Body of pancreas (tissue), 4 donors: Measurements from ENCODE around the gene ARHGEF37. TPM values are rescaled to one million over a fixed set of nuclear protein-coding genes. Genes with fewer than 3 reads are reported as not detected.

Experiments used
- ATAC-seq: fragments of 150-250 bp; one replicate; pipeline ENCODE4 v1.9.1; 2016
- DNase-seq, 4 donors: peaks; one replicate each; pipeline ENCODE4 v3.0.0-alpha.2; 2019
- H3K27ac ChIP-seq, 4 donors: fragments of 200-600 bp; sonication (generic); 1 replicate in 3 of 4; 2 replicates in 1 of 4; pipeline versions ENCODE4 v1.5.1 to v1.6.1; 2016 to 2019; ENCODE audit warnings: mild to moderate bottlenecking in 1 of 4, mixed read lengths in 1 of 4, moderate library complexity in 1 of 4
- H3K27me3 ChIP-seq, 2 donors: fragments of 200-600 bp; sonication (generic); one replicate each; pipeline ENCODE4 v1.6.0; 2016; ENCODE audit warnings: mild to moderate bottlenecking in 1 of 2
- H3K36me3 ChIP-seq, 2 donors: fragments of 200-600 bp; sonication (generic); replicated peaks in 1 of 2; 2 replicates each; pipeline ENCODE4 v1.5.1; 2016; ENCODE audit warnings: low read depth in 2 of 2; ENCODE audit not compliant: insufficient read depth in 1 of 2
- H3K4me1 ChIP-seq: fragments of 200-600 bp; sonication (generic); one replicate; pipeline ENCODE4 v1.6.0; 2016
- H3K4me3 ChIP-seq, 2 donors: fragments of 200-600 bp; sonication (generic); 1 replicate in 1 of 2; 2 replicates in 1 of 2; pipeline ENCODE4 v1.5.1; 2016 to 2019
- H3K9me3 ChIP-seq, 3 donors: fragments of 200-600 bp; sonication (generic); 1 replicate in 2 of 3; 2 replicates in 1 of 3; pipeline ENCODE4 v1.5.1; 2016
- POLR2A ChIP-seq, 3 donors: fragments of 450-650 bp; IDR thresholded peaks; one replicate each; pipeline ENCODE4 v1.6.1; 2016; ENCODE audit warnings: antibody characterized with exemption in 3 of 3, mild to moderate bottlenecking in 2 of 3
- WGBS, 2 donors: methylation state at CpG; one replicate each; pipeline ENCODE4 v1.1.5; 2017; 5-methylcytosine and 5-hydroxymethylcytosine counted together
- intact Hi-C: fragments of 100-400 bp; cut with DNase I; formaldehyde crosslinking; loops from one replicate; pipeline ENCODE4 v1.15.1; 2023
- small RNA-seq: library from RNA; depleted of rRNA; stranded (forward); fragments of <200 nt; gene quantifications from one replicate; pipeline ENCODE3, GENCODE V24; 2016
- total RNA-seq, 2 donors: library from RNA; depleted of rRNA; stranded (reverse); fragments of >200 nt; gene quantifications; one replicate each; pipeline ENCODE4 v1.1.0, GENCODE V29; 2016
- TF ChIP-seq, protein P1 (sequence below), 7 experiments: fragments of 450-650 bp in 4 of 7; fragments of 200-600 bp in 3 of 7; sonication (generic) in 3 of 7; IDR thresholded peaks; one replicate each; pipeline ENCODE4 v1.5.1; 2016 to 2019; ENCODE audit warnings: antibody characterized with exemption in 7 of 7

Gene ARHGEF37
- total RNA-seq, 2 donors from 2014 or later, result 5.9 to 14.0 TPM

DNA sequence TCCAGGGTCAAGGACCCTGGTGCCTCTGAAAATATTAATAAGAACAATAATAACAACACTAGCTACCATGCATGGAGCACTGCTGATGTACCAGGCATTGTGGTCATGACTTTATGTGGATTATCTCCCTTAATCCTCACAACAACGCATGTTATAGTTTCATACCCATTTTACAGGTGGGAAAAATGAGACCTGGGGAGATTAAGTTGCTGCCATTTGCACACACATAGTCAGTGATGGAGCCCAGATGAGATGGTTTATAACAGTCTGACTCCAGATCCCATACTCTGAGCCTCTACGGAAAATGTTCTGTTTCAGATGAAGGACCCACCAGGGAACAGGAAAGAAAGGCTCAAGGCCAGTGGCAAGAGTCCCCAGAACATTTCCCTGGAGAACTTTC is 100.6 kb downstream of the ARHGEF37 start:
- TF ChIP-seq, protein P1, sequence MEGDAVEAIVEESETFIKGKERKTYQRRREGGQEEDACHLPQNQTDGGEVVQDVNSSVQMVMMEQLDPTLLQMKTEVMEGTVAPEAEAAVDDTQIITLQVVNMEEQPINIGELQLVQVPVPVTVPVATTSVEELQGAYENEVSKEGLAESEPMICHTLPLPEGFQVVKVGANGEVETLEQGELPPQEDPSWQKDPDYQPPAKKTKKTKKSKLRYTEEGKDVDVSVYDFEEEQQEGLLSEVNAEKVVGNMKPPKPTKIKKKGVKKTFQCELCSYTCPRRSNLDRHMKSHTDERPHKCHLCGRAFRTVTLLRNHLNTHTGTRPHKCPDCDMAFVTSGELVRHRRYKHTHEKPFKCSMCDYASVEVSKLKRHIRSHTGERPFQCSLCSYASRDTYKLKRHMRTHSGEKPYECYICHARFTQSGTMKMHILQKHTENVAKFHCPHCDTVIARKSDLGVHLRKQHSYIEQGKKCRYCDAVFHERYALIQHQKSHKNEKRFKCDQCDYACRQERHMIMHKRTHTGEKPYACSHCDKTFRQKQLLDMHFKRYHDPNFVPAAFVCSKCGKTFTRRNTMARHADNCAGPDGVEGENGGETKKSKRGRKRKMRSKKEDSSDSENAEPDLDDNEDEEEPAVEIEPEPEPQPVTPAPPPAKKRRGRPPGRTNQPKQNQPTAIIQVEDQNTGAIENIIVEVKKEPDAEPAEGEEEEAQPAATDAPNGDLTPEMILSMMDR (IDR thresholded peaks at IDR 0.05), result no peak
- no peak for TF ChIP-seq POLR2A (IDR thresholded peaks at IDR 0.05)
- ATAC-seq (no peak), DNase-seq (no peak)
- H3K9me3 ChIP-seq, result no peaks in the 10 kb centered on the region
- H3K27me3 ChIP-seq, result no peaks in the 10 kb centered on the region
- WGBS, 2 donors, result 89 to 100% methylated on average over 2 of the region's 2 CpGs
- intact Hi-C loops, result no loop called here
- no peak overlapping the region for H3K27ac ChIP-seq
- H3K4me1 ChIP-seq, result no peaks in the 10 kb centered on the region
- H3K36me3 ChIP-seq, result no peaks in the 10 kb centered on the region
- H3K4me3 ChIP-seq, result no peak overlapping the region

DNA sequence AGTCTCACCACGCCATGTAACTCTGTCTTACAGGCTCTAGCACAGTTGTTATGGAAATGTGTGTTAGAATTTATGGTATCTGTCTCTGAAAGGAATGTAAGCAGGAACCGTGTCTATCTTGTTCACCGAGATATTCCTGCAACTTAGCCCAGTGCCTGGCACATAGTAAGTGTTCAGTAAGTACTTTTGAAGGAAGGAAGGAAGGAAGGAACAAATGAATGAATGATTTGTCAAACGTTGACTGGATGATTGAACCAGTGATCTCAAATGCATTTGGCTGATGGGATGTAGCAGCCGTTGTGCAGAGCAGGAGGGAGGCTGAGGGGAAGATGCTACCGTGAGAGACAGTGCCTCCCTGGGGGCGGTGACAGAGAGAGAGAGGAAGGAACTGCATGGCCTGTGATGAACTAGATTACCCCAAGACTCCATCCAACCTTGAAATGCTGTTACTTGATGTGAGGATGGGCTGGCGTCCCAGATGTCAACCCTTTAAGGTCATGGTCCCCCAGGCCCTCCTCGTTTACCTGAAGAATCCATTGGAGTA is 101.3 kb downstream of the ARHGEF37 start:
- intact Hi-C loops, result no loop called here
- Histone ChIP-seq H3K4me3 (no peak overlapping the region), H3K27me3 (no peaks in the 10 kb centered on the region), H3K4me1 (no peaks in the 10 kb centered on the region), H3K36me3 (no peaks in the 10 kb centered on the region), H3K9me3 (no peaks in the 10 kb centered on the region), H3K27ac (no peak overlapping the region)
- no peak for TF ChIP-seq POLR2A (IDR thresholded peaks at IDR 0.05)
- TF ChIP-seq, protein P1 (IDR thresholded peaks at IDR 0.05), result no peak
- ATAC-seq (no peak), DNase-seq (no peak)
- WGBS, 2 donors, result 58 to 68% methylated on average over 9 of the region's 9 CpGs

DNA sequence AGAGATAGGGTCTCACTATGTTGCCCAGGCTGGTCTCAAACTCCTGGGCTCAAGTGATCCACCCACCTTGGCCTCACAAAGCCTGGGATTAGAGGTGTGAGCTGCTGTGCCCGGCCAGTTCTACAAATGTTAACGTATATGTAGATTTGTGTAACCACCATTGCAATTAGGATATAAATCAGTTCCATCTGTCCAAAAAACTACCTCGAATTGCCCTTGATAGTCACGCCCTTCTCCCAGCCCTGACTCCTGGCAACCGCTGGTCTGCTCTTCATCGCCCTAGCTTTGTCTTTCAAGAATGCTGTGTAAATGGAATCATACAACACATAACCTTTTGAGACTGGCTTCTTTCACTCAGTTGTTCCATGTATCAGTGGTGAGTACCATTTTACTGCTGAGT is 102.7 kb downstream of the ARHGEF37 start:
- ATAC-seq (no peak), DNase-seq (no peak)
- Histone ChIP-seq H3K4me1 (no peaks in the 10 kb centered on the region), H3K9me3 (no peaks in the 10 kb centered on the region), H3K36me3 (no peaks in the 10 kb centered on the region), H3K27me3 (no peaks in the 10 kb centered on the region), H3K27ac (no peak overlapping the region), H3K4me3 (no peak overlapping the region)
- TF ChIP-seq POLR2A (IDR thresholded peaks at IDR 0.05), result no peak
- TF ChIP-seq, protein P1 (IDR thresholded peaks at IDR 0.05), result no peak
- intact Hi-C loops, result no loop called here
- WGBS, 2 donors, result 81 to 83% methylated on average over 4 to 6 of the region's 6 CpGs

DNA sequence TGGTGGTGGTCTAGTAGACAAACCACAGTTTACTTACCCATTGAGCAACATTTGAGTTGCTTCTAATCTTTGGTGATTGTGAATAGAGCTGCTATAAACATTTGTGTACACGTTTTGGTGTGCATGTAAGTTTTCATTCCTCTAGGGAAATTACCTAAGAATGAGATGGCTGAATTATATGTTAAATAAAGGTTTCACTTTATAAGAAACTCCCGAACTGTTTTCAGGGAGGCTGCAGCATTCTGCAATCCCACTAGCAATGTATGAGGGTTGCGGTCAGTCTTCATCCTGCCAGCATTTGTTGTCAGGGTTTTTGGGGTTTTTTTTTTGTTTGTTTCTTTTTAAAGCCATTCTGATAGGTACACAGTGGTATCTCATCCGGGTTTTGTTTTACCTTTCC is 103.1 kb downstream of the ARHGEF37 start:
- no peaks in the 10 kb centered on the region for H3K9me3 ChIP-seq
- H3K27ac ChIP-seq, result no peak overlapping the region
- no peaks in the 10 kb centered on the region for H3K4me1 ChIP-seq
- intact Hi-C loops, result no loop called here
- H3K4me3 ChIP-seq, result no peak overlapping the region
- ATAC-seq (no peak), DNase-seq (no peak)
- H3K36me3 ChIP-seq, result no peaks in the 10 kb centered on the region
- WGBS, 2 donors, result 51 to 61% methylated on average over 4 of the region's 4 CpGs
- no peaks in the 10 kb centered on the region for H3K27me3 ChIP-seq
- no peak for TF ChIP-seq POLR2A (IDR thresholded peaks at IDR 0.05)
- TF ChIP-seq, protein P1 (IDR thresholded peaks at IDR 0.05), result no peak

Small RNA genes lying within 50 kb of the gene (small RNA-seq; reads per million reads assigned to genes)
- not detected for gene RNU6-588P

Other genes starting within 250 kb of the ARHGEF37 start
- 10 to 100 TPM in 1 of 2 donors, 1 to 10 TPM in 1; 4.9 to 10.6 TPM for gene GRPEL2, start 236.0 kb upstream of the ARHGEF37 start, total RNA-seq
- 1 to 10 TPM; 3.9 to 5.6 TPM for gene PCYOX1L, start 223.5 kb upstream of the ARHGEF37 start, total RNA-seq
- not detected for gene IL17B, start 202.2 kb upstream of the ARHGEF37 start, total RNA-seq
- gene CSNK1A1, start 30.1 kb upstream of the ARHGEF37 start, total RNA-seq, result 10 to 100 TPM; 82.4 to 85.4 TPM
- 1 to 10 TPM; 1.3 to 4.6 TPM for gene PPARGC1B, start 148.8 kb downstream of the ARHGEF37 start, total RNA-seq